ENCODE measurements around the gene TMC3. TPM values are rescaled to one million over a fixed set of nuclear protein-coding genes. Genes with fewer than 3 reads are reported as not detected.

The TMC3 gene
- total and polyA plus RNA-seq, 12 donors, result 0.03 to 0.08 (median 0.04) TPM; not detected in 9

DNA sequence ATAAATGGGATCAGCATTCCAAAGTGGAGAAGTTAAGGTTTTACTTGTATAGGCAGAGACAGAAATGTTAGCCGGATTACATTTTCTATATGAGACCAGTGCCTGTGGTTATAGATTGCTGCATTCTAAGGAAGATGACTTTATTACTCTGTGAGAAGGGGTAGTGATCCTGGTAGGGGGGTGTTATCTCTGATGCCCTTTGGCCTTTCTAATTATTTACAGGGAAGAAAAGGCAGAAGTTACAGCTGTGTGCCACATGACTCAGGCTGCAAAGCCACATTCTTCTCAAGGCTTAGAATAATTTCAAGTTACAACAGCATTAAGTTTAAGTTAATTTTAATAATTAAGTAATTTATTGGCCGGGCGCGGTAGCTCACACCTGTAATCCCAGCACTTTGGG lies 2.2 kb upstream of the TMC3 start:
- DNase-seq, result no peak
- Histone ChIP-seq H3K9me3 (replicated peaks in 1 of 3) (no peaks in the 10 kb centered on the region), H3K27me3 (no peaks in the 10 kb centered on the region), H3K4me3 (no peak overlapping the region), H3K27ac (no peak overlapping the region), H3K36me3 (replicated peaks in 1 of 2) (no peaks in the 10 kb centered on the region), H3K4me1 (replicated peaks in 1 of 2) (no peaks in the 10 kb centered on the region)
- intact Hi-C loops (cut with DNase I), result loop anchor here in 1 of 2 donors (5.0 kb wide), 1 partner anchor 94 kb away; no protein-coding TSS in a partner anchor
- TF ChIP-seq POLR2A (IDR thresholded peaks at IDR 0.05), result no peak
- 93 to 97% (median 95%) methylated on average over 4 of the region's 4 CpGs for WGBS, 4 donors

GRCh38 chr15:81375461-81375860 lies 1.4 kb upstream of the TMC3 start:
- no peak for TF ChIP-seq POLR2A (IDR thresholded peaks at IDR 0.05)
- TF ChIP-seq, protein P1, sequence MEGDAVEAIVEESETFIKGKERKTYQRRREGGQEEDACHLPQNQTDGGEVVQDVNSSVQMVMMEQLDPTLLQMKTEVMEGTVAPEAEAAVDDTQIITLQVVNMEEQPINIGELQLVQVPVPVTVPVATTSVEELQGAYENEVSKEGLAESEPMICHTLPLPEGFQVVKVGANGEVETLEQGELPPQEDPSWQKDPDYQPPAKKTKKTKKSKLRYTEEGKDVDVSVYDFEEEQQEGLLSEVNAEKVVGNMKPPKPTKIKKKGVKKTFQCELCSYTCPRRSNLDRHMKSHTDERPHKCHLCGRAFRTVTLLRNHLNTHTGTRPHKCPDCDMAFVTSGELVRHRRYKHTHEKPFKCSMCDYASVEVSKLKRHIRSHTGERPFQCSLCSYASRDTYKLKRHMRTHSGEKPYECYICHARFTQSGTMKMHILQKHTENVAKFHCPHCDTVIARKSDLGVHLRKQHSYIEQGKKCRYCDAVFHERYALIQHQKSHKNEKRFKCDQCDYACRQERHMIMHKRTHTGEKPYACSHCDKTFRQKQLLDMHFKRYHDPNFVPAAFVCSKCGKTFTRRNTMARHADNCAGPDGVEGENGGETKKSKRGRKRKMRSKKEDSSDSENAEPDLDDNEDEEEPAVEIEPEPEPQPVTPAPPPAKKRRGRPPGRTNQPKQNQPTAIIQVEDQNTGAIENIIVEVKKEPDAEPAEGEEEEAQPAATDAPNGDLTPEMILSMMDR (IDR thresholded peaks at IDR 0.05), result no peak
- Histone ChIP-seq H3K4me3 (no peak overlapping the region), H3K36me3 (replicated peaks in 1 of 2) (no peaks in the 10 kb centered on the region), H3K27ac (no peak overlapping the region), H3K27me3 (no peaks in the 10 kb centered on the region), H3K9me3 (replicated peaks in 1 of 3) (no peaks in the 10 kb centered on the region), H3K4me1 (replicated peaks in 1 of 2) (no peaks in the 10 kb centered on the region)
- WGBS, 4 donors, result 45 to 64% (median 61%) methylated on average over 4 of the region's 4 CpGs
- intact Hi-C loops (cut with DNase I), result loop anchor here in 1 of 2 donors (5.0 kb wide), 1 partner anchor 93 kb away; no protein-coding TSS in a partner anchor
- DNase-seq, result no peak

DNA sequence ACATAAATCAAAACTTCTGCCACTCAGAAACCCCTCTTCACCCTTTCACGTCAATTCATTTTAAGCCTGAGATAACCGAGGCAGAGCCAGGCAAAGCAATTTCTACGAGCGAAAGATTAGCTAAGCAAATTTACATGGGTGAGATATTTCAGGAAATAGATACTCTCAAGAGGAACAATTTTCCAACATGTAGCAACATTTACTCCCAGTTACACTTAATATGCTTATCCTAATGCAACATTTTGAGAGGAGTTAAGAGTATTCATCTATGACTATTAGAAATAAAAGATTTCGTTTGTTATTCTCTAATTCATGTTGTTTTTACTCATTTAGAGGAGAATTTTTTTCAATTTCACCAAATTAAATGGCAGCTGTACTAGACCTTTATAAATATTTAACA lies 837 bp downstream of the TMC3 start:
- DNase-seq, result no peak
- H3K4me1 ChIP-seq (replicated peaks in 1 of 2), result no peaks in the 10 kb centered on the region
- TF ChIP-seq POLR2A (IDR thresholded peaks at IDR 0.05), result no peak
- TF ChIP-seq, protein P1 (IDR thresholded peaks at IDR 0.05), result no peak
- intact Hi-C loops (cut with DNase I), result no loop called here
- WGBS, 4 donors, result 62 to 79% (median 71%) methylated on average over 5 of the region's 5 CpGs
- H3K27me3 ChIP-seq, result no peaks in the 10 kb centered on the region
- H3K36me3 ChIP-seq (replicated peaks in 1 of 2), result no peaks in the 10 kb centered on the region
- no peak overlapping the region for H3K27ac ChIP-seq
- H3K9me3 ChIP-seq (replicated peaks in 1 of 3), result no peaks in the 10 kb centered on the region
- H3K4me3 ChIP-seq, result no peak overlapping the region

- no peak for DNase-seq
- Histone ChIP-seq H3K36me3 (replicated peaks in 1 of 2) (no peaks in the 10 kb centered on the region), H3K4me1 (replicated peaks in 1 of 2) (no peaks in the 10 kb centered on the region), H3K27ac (no peak overlapping the region), H3K4me3 (no peak overlapping the region), H3K9me3 (replicated peaks in 1 of 3) (no peaks in the 10 kb centered on the region), H3K27me3 (no peaks in the 10 kb centered on the region)
- WGBS, 4 donors, result 59 to 74% (median 70%) methylated on average over 3 of the region's 3 CpGs
- intact Hi-C loops (cut with DNase I), result no loop called here
- TF ChIP-seq, protein P1 (IDR thresholded peaks at IDR 0.05), result no peak
- no peak for TF ChIP-seq POLR2A (IDR thresholded peaks at IDR 0.05)
Measured at GRCh38 chr15:81372575-81372974, 1.4 kb downstream of the TMC3 start.

GRCh38 chr15:81363718-81364500 lies 10.1 kb downstream of the TMC3 start:
- DNase-seq, result no peak
- Histone ChIP-seq H3K36me3 (replicated peaks in 1 of 2) (no peaks in the 10 kb centered on the region), H3K4me3 (no peak overlapping the region), H3K9me3 (replicated peaks in 1 of 3) (no peaks in the 10 kb centered on the region), H3K4me1 (replicated peaks in 1 of 2) (no peaks in the 10 kb centered on the region), H3K27me3 (no peaks in the 10 kb centered on the region), H3K27ac (no peak overlapping the region)
- TF ChIP-seq, protein P1 (IDR thresholded peaks at IDR 0.05), result no peak
- TF ChIP-seq POLR2A (IDR thresholded peaks at IDR 0.05), result no peak
- 61 to 78% (median 74%) methylated on average over 5 of the region's 5 CpGs for WGBS, 4 donors
- intact Hi-C loops (cut with DNase I), result no loop called here

All from adrenal gland (tissue), 12 donors.